ENCODE results near the gene CCL4L2.

The CCL4L2 gene

GRCh38 chr17:36212272-36212605 lies 1.4 kb downstream of the CCL4L2 start:
- ATAC-seq = no peak
- TF ChIP-seq CSRNP3 (CRISPR knock-in tag; IDR thresholded peaks at IDR 0.05) = no peak
- TF ChIP-seq ESRRG (CRISPR knock-in tag; IDR thresholded peaks at IDR 0.05) = no peak
- no peak for TF ChIP-seq PPARA (CRISPR knock-in tag; IDR thresholded peaks at IDR 0.05; ENCODE audit: borderline replicate concordance)
- TF ChIP-seq ZNF565 (CRISPR knock-in tag; conservative IDR thresholded peaks at IDR 0.05; ENCODE audit: low read depth) = no peak
- no peak for TF ChIP-seq CSDC2 (CRISPR knock-in tag; IDR thresholded peaks at IDR 0.05)
- no peak for TF ChIP-seq ISL1 (CRISPR knock-in tag; IDR thresholded peaks at IDR 0.05)
- no peak for TF ChIP-seq ARNTL (CRISPR knock-in tag; IDR thresholded peaks at IDR 0.05; ENCODE audit: borderline replicate concordance, low read depth)
- no peak for TF ChIP-seq ZFP30 (CRISPR knock-in tag; IDR thresholded peaks at IDR 0.05)
- TF ChIP-seq BACH2 (CRISPR knock-in tag; IDR thresholded peaks at IDR 0.05; ENCODE audit: borderline replicate concordance) = no peak
- no peak for TF ChIP-seq PATZ1 (CRISPR knock-in tag; IDR thresholded peaks at IDR 0.05; ENCODE audit: borderline replicate concordance)
- TF ChIP-seq SNAI2 (CRISPR knock-in tag; IDR thresholded peaks at IDR 0.05) = no peak
- TF ChIP-seq POU6F1 (CRISPR knock-in tag; IDR thresholded peaks at IDR 0.05; ENCODE audit: borderline replicate concordance, low read depth) = no peak
- TF ChIP-seq OSR1 (CRISPR knock-in tag; IDR thresholded peaks at IDR 0.05) = no peak
- no peak for TF ChIP-seq GLIS3 (CRISPR knock-in tag; IDR thresholded peaks at IDR 0.05)
- TF ChIP-seq ZNF8 (CRISPR knock-in tag; IDR thresholded peaks at IDR 0.05) = no peak
- no peak for TF ChIP-seq TCF4 (CRISPR knock-in tag; IDR thresholded peaks at IDR 0.05; ENCODE audit: borderline replicate concordance)
- TF ChIP-seq RARB (CRISPR knock-in tag; IDR thresholded peaks at IDR 0.05) = no peak
- no peak for TF ChIP-seq CREB5 (CRISPR knock-in tag; IDR thresholded peaks at IDR 0.05; ENCODE audit: low read depth)

GRCh38 chr17:36212966-36213365 lies 2.1 kb downstream of the CCL4L2 start:
- no peak for TF ChIP-seq POU6F1 (CRISPR knock-in tag; IDR thresholded peaks at IDR 0.05; ENCODE audit: borderline replicate concordance, low read depth)
- no peak for TF ChIP-seq TOX (CRISPR knock-in tag; IDR thresholded peaks at IDR 0.05; ENCODE audit: borderline replicate concordance)
- no peak for TF ChIP-seq ZFP30 (CRISPR knock-in tag; IDR thresholded peaks at IDR 0.05)
- TF ChIP-seq OSR1 (CRISPR knock-in tag; IDR thresholded peaks at IDR 0.05) = no peak
- TF ChIP-seq ISL1 (CRISPR knock-in tag; IDR thresholded peaks at IDR 0.05) = no peak
- no peak for TF ChIP-seq PPARA (CRISPR knock-in tag; IDR thresholded peaks at IDR 0.05; ENCODE audit: borderline replicate concordance)
- TF ChIP-seq ZC3H10 (CRISPR knock-in tag; IDR thresholded peaks at IDR 0.05) = no peak
- no peak for TF ChIP-seq BACH2 (CRISPR knock-in tag; IDR thresholded peaks at IDR 0.05; ENCODE audit: borderline replicate concordance)
- TF ChIP-seq PATZ1 (CRISPR knock-in tag; IDR thresholded peaks at IDR 0.05; ENCODE audit: borderline replicate concordance) = no peak
- ATAC-seq = no peak

GRCh38 chr17:36213695-36214094 lies 2.8 kb downstream of the CCL4L2 start:
- no peak for ATAC-seq
- TF ChIP-seq BACH2 (CRISPR knock-in tag; IDR thresholded peaks at IDR 0.05; ENCODE audit: borderline replicate concordance) (no peak), GLIS3 (CRISPR knock-in tag; IDR thresholded peaks at IDR 0.05) (no peak), ZFP30 (CRISPR knock-in tag; IDR thresholded peaks at IDR 0.05) (no peak), ARNTL (CRISPR knock-in tag; IDR thresholded peaks at IDR 0.05; ENCODE audit: borderline replicate concordance, low read depth) (no peak), ZFP3 (CRISPR knock-in tag; IDR thresholded peaks at IDR 0.05) (no peak), PATZ1 (CRISPR knock-in tag; IDR thresholded peaks at IDR 0.05; ENCODE audit: borderline replicate concordance) (no peak), OSR1 (CRISPR knock-in tag; IDR thresholded peaks at IDR 0.05) (no peak), TCF4 (CRISPR knock-in tag; IDR thresholded peaks at IDR 0.05; ENCODE audit: borderline replicate concordance) (no peak), TSHZ2 (CRISPR knock-in tag; IDR thresholded peaks at IDR 0.05) (no peak), ESRRG (CRISPR knock-in tag; IDR thresholded peaks at IDR 0.05) (no peak)

Measured in SK-N-SH treated with all-trans-retinoic acid at 6 μM for 48 hours (cell line).